ENCODE data around the gene SRF.
A peak's percentile ranks its signal among the peaks of the same experiment; 100 is the strongest.

The SRF gene

DNA sequence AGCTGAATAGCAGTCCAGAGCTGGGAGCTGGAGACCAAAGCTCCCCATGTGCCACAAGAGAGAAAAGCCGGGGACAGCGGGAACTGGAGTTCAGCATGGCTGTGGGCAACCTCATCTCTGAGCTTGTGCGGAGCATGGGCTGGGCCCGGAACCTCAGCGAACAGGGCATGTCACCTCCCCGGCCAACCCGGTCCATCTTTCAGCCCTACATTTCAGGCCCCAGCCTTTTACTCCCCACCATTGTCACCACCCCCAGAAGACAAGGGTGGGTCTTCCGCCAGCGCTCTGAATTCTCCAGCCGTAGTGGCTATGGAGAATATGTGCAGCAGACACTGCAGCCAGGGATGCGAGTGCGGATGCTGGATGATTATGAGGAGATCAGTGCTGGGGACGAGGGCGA, 14.9 kb downstream of the SRF start:
- H3K36me3 Mint-ChIP-seq, result peaks cover 8% of the 10 kb centered on the region
- peaks cover 60% of the 10 kb centered on the region for H3K4me1 Mint-ChIP-seq (ENCODE audit: low read depth)
- H3K27ac Mint-ChIP-seq, result peak overlapping the region; percentile 76
- H3K4me3 Mint-ChIP-seq, result no peak overlapping the region
- no peaks in the 10 kb centered on the region for H3K9me3 Mint-ChIP-seq (ENCODE audit: low read depth)
- H3K27me3 Mint-ChIP-seq, result no peaks in the 10 kb centered on the region

DNA sequence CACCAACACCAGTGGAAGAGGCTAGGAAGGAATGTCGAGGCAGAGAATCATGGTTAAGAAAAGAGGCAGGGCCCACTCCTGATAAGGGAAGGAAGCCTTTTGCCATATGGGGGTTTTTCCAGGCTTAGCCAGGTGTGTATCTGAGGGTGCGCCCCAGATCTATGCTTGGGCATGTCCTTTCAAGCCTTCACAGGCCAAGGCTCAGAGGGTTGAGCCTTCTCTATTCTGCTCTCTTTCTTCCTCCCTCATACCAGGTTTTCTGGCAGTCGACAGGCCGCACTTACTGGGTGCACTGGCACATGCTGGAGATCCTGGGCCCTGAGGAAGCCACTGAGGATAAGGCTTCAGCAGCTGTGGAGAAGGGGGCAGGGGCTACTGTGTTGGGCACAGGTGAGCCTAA, 15.6 kb downstream of the SRF start:
- Mint-ChIP-seq H3K4me3 (peak overlapping the region; percentile 25), H3K27ac (peak overlapping the region; percentile 76), H3K27me3 (no peaks in the 10 kb centered on the region), H3K9me3 (ENCODE audit: low read depth) (no peaks in the 10 kb centered on the region), H3K36me3 (peaks cover 8% of the 10 kb centered on the region), H3K4me1 (ENCODE audit: low read depth) (peaks cover 53% of the 10 kb centered on the region)

DNA sequence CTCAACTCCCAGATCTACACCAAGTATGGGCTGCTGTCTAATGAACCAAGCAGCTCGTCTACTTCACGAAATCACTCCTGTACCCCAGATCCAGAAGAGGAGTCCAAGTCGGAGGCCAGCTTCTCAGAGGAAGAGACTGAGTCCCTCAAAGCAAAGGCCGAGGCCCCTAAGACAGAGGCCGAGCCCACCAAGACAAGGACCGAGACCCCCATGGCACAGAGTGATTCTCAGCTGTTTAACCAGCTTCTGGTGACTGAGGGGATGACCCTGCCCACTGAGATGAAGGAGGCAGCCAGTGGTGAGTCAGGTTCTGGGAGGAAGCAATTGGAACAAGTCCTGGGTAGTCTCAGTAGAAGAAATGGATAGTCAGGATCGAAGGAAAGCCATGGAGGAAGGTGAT, 16.8 kb downstream of the SRF start:
- peaks cover 48% of the 10 kb centered on the region for H3K4me1 Mint-ChIP-seq (ENCODE audit: low read depth)
- H3K9me3 Mint-ChIP-seq (ENCODE audit: low read depth), result no peaks in the 10 kb centered on the region
- no peak overlapping the region for H3K4me3 Mint-ChIP-seq
- no peak overlapping the region for H3K27ac Mint-ChIP-seq
- peaks cover 11% of the 10 kb centered on the region for H3K36me3 Mint-ChIP-seq
- H3K27me3 Mint-ChIP-seq, result no peaks in the 10 kb centered on the region

DNA sequence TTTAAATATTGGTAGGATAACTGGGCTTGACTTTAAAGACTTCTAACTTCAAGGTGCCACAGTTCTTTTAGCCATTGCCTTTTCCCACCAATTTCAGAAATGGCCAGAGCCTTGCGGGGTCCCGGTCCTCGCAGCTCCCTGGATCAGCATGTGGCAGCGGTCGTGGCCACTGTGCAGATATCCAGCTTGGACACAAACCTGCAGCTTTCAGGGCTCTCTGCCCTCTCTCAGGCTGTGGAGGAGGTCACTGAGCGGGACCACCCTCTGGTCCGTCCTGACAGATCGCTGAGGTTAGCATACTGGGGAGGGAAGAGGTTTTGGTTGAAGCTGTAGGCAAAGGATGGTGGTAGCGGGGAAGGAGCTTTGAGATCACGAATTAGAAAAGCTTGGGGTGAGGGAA, 17.4 kb downstream of the SRF start:
- Mint-ChIP-seq H3K4me1 (ENCODE audit: low read depth) (peaks cover 44% of the 10 kb centered on the region), H3K27me3 (no peaks in the 10 kb centered on the region), H3K4me3 (no peak overlapping the region), H3K27ac (peak overlapping the region; percentile 28), H3K9me3 (ENCODE audit: low read depth) (no peaks in the 10 kb centered on the region), H3K36me3 (peaks cover 15% of the 10 kb centered on the region)

DNA sequence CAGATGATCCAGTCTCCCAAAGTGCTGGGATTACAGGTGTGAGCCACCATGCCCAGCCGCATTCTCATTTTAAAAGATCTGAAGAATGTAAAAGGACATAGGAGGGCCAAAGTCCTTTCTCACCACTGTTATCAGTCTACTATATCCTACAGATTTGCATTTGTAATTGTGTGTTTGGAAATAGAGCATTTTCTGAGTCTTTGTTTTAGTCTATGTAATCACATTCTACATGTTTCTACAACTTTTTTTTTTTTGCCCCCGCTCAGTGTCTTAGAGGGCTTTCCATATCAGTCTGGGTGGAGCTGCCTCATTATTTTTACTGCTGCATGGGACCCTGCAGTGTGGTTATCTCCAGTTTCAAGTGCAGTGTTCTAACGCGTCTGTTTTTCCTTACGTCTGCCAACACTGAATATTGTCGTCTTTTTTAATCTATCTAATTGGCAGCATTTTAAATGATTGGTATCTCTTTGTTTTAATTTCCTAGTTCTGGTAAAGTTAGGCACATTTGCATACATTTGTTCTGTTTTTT, 18.8 kb downstream of the SRF start:
- Mint-ChIP-seq H3K36me3 (peaks cover 15% of the 10 kb centered on the region), H3K27me3 (no peaks in the 10 kb centered on the region), H3K4me3 (no peak overlapping the region), H3K9me3 (ENCODE audit: low read depth) (no peaks in the 10 kb centered on the region), H3K27ac (no peak overlapping the region), H3K4me1 (ENCODE audit: low read depth) (peaks cover 30% of the 10 kb centered on the region)

DNA sequence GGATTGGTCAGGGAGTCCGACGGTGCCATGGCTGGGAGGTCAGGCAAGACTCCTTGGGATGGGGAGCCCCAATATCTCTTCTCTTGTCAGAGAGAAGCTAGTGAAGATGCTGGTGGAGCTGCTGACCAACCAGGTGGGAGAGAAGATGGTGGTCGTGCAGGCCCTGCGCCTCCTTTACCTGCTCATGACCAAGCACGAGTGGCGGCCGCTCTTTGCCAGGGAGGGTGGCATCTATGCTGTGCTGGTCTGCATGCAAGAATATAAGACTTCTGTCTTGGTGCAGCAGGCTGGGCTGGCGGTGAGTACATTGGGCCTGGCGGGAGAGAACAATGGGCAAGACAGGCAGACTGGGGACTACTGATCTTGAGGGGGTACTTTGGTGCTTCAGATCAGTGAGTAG, 21.8 kb downstream of the SRF start:
- no peak overlapping the region for H3K27ac Mint-ChIP-seq
- H3K9me3 Mint-ChIP-seq (ENCODE audit: low read depth), result no peaks in the 10 kb centered on the region
- H3K36me3 Mint-ChIP-seq, result peaks cover 24% of the 10 kb centered on the region
- H3K4me1 Mint-ChIP-seq (ENCODE audit: low read depth), result peaks cover 14% of the 10 kb centered on the region
- H3K27me3 Mint-ChIP-seq, result no peaks in the 10 kb centered on the region
- no peak overlapping the region for H3K4me3 Mint-ChIP-seq

DNA sequence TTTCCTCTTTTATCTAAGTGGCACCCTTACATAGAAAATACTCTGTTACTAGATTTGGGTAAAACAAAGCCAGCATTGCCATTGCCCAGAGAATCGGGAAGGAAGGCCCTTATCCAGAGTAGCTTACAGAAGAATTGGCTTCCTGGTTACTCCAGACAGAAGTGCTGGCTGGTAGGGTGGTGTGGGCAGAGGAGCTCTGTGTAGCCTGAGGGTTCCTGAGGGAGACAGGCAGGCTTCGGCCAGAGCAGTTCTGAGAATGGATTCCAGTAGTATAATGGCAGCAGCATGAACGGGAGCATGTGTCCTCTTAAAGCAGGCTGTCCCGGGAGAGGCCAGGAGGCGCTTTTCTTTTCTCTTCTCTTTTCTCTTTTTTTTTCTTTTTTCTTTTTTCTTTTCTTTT, 22.9 kb downstream of the SRF start:
- H3K27ac Mint-ChIP-seq, result no peak overlapping the region
- H3K9me3 Mint-ChIP-seq (ENCODE audit: low read depth), result no peaks in the 10 kb centered on the region
- H3K4me1 Mint-ChIP-seq (ENCODE audit: low read depth), result peaks cover 13% of the 10 kb centered on the region
- H3K4me3 Mint-ChIP-seq, result no peak overlapping the region
- H3K36me3 Mint-ChIP-seq, result peaks cover 20% of the 10 kb centered on the region
- no peaks in the 10 kb centered on the region for H3K27me3 Mint-ChIP-seq

DNA sequence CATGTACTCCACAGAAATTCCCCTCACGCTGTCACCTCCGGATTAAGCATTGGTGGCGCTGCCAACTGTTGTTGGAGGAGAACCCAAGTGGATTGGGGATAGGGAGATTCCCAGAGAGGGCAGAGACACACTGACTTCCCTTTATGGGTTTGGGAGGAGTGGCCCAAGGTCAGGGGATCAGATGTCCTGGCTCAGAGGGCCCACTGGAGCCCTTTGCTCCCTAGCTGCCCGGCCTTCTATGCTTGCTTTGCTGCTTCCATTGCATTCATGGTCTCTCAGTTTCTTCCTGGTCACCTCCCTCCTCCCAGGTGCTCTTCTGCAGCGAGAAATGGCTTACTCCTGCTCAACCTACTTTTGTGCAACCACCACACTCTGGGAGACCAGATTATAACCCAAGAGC, 25.3 kb downstream of the SRF start:
- Mint-ChIP-seq H3K4me3 (no peak overlapping the region), H3K36me3 (peaks cover 21% of the 10 kb centered on the region), H3K4me1 (ENCODE audit: low read depth) (peaks cover 3% of the 10 kb centered on the region), H3K27me3 (no peaks in the 10 kb centered on the region), H3K27ac (no peak overlapping the region), H3K9me3 (ENCODE audit: low read depth) (no peaks in the 10 kb centered on the region)

DNA sequence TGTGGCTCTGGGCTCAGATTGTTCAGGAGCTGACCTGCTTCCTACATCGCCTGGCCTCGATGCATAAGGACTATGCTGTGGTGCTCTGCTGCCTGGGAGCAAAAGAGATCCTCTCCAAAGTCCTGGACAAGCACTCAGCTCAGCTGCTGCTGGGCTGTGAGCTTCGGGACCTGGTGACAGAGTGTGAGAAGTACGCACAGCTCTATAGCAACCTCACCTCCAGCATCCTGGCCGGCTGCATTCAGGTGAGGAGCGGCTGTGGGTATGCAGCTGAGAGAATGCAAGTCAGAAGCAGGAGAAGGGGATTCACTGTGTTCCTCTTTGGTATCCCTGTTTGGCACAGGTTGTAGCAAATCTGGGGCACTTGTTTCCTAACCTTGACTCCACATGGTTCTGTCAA, 28.8 kb downstream of the SRF start:
- Mint-ChIP-seq H3K27ac (peak overlapping the region; percentile 29), H3K4me3 (no peak overlapping the region), H3K36me3 (peaks cover 14% of the 10 kb centered on the region)

DNA sequence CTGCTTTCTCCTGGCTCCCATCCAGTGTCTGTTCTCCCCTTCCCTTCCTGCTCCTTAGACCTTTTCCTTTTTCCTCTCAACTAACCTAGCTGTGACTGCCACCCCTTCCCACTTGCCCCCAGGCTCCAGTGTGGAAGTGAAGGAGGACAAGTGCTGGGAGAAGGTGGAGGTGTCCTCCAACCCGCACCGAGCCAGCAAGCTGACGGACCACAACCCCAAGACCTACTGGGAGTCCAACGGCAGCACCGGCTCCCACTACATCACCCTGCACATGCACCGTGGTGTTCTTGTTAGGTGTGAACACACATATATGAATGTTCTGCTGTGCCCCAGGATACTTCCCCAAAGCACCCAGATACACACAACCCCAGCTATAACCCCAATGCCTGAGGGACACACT, 29.5 kb downstream of the SRF start:
- H3K27me3 Mint-ChIP-seq, result no peaks in the 10 kb centered on the region
- peaks cover 11% of the 10 kb centered on the region for H3K36me3 Mint-ChIP-seq
- no peaks in the 10 kb centered on the region for H3K4me1 Mint-ChIP-seq (ENCODE audit: low read depth)
- peak overlapping the region; percentile 58 for H3K27ac Mint-ChIP-seq
- H3K4me3 Mint-ChIP-seq, result no peak overlapping the region
- no peaks in the 10 kb centered on the region for H3K9me3 Mint-ChIP-seq (ENCODE audit: low read depth)

More for the DNA sequence above, 28.8 kb downstream of the SRF start:
- Mint-ChIP-seq H3K4me1 (ENCODE audit: low read depth) (no peaks in the 10 kb centered on the region), H3K9me3 (ENCODE audit: low read depth) (no peaks in the 10 kb centered on the region), H3K27me3 (no peaks in the 10 kb centered on the region)

DNA sequence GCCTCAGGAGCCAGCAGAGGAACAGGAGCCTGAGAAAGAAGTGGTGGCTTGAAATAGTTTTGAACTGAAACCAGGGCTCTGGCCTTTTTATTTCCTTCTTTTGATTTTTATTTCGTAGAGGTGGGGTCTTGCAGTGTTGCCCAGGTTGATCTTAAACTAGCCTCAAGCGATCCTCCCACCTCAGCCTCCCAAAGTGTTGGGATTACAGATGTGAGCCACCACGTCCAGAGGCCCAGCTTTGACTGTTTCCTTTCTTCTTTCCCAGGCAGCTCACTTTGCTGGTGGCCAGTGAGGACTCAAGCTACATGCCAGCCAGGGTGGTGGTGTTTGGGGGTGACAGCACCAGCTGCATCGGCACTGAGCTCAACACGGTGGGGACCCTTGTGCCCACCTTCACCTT, 31.4 kb downstream of the SRF start:
- Mint-ChIP-seq H3K4me1 (ENCODE audit: low read depth) (no peaks in the 10 kb centered on the region), H3K9me3 (ENCODE audit: low read depth) (no peaks in the 10 kb centered on the region), H3K27ac (no peak overlapping the region), H3K4me3 (no peak overlapping the region), H3K27me3 (no peaks in the 10 kb centered on the region), H3K36me3 (peaks cover 5% of the 10 kb centered on the region)

DNA sequence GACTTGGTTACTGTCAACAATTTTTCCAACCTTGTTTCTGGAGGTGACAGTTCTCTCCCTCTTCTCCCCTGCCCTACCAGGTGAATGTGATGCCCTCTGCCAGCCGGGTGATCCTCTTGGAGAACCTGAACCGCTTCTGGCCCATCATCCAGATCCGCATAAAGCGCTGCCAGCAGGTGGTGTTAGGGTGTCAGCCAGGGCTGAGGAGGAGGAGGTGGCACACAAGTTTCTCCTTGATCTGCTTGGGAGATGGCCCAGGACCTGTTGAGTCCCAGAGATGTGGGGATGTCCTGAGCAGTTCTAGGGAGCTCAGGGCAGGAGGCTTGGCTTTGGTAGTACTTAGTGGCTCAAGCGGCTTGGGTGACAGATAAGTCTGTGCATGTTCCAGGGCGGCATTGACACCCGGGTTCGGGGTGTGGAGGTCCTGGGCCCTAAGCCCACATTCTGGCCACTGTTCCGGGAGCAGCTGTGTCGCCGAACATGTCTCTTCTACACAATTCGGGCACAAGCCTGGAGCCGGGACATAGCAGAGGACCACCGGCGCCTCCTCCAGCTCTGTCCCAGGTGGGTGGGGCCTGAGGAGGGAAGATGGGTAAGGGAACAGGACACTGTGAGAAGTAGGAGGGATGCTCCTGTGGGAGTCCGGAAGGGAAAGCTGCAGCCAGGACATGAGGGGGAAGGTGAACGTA, 32.1 kb downstream of the SRF start:
- Mint-ChIP-seq H3K4me1 (ENCODE audit: low read depth) (no peaks in the 10 kb centered on the region), H3K9me3 (ENCODE audit: low read depth) (no peaks in the 10 kb centered on the region), H3K27me3 (no peaks in the 10 kb centered on the region), H3K36me3 (peaks cover 5% of the 10 kb centered on the region), H3K4me3 (no peak overlapping the region), H3K27ac (no peak overlapping the region)

DNA sequence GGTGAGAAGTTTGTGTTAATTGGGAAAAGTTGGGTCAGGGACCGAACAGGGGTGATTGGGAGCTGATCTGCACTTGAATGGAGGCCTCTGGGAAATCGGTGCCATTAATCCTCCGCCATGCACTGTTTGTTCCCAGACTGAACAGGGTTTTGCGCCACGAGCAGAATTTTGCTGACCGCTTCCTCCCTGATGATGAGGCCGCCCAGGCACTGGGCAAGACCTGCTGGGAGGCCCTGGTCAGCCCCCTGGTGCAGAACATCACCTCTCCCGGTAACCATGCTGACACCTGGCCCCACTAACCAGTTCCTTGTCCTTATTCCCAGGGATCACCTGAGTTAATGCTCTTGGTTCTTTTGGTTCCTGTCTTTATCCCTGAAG, 32.6 kb downstream of the SRF start:
- no peak overlapping the region for H3K27ac Mint-ChIP-seq
- peaks cover 5% of the 10 kb centered on the region for H3K36me3 Mint-ChIP-seq

DNA sequence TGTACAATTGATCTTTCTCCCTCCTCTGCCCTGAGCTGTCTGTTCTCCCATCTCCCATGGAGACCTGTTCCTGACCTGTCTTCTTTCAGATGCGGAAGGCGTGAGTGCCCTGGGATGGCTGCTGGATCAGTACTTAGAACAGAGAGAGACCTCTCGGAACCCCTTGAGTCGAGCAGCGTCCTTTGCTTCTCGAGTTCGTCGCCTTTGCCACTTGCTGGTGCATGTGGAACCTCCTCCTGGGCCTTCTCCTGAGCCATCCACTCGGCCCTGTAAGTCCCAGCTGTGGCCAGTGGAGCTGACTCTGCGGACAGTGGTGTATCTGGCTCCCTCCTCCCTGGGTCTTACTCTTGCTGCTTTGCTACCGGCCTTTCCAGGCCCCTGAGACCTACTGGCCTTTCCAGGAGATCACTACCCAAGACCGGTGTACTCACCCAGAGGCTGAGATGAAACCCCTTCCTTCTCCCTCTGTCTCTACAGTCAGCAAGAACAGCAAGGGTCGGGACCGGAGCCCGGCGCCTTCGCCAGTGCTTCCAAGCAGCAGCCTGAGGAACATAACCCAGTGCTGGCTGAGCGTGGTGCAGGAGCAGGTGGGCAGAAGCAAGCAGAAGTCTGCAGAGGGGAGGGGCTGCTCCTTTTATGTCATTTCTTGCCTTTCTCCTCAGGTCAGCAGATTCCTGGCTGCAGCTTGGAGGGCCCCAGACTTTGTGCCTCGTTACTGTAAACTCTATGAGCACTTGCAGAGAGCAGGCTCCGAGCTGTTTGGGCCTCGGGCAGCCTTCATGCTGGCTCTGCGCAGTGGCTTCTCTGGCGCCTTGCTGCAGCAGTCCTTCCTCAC, 33.4 kb downstream of the SRF start:
- Mint-ChIP-seq H3K4me3 (no peak overlapping the region), H3K27me3 (no peaks in the 10 kb centered on the region), H3K4me1 (ENCODE audit: low read depth) (no peaks in the 10 kb centered on the region), H3K9me3 (ENCODE audit: low read depth) (no peaks in the 10 kb centered on the region), H3K27ac (no peak overlapping the region), H3K36me3 (peaks cover 5% of the 10 kb centered on the region)

More for the DNA sequence above, 32.6 kb downstream of the SRF start:
- H3K27me3 Mint-ChIP-seq, result no peaks in the 10 kb centered on the region
- no peaks in the 10 kb centered on the region for H3K9me3 Mint-ChIP-seq (ENCODE audit: low read depth)
- H3K4me1 Mint-ChIP-seq (ENCODE audit: low read depth), result no peaks in the 10 kb centered on the region
- H3K4me3 Mint-ChIP-seq, result no peak overlapping the region

DNA sequence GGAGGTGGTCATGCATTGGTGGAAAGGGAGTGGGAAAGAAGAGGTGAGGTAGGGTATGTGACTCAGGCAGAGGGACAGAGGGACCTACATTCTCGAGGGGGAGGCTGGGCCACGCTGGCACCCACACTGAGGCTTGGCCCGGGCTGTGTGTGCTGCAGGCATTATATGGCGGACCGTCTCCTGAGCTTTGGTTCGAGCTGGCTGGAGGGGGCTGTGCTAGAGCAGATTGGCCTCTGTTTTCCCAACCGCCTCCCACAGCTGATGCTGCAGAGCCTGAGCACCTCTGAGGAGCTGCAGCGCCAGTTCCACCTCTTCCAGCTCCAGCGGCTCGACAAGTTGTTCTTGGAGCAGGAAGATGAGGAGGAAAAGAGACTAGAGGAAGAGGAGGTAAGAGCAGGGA, 34.8 kb downstream of the SRF start:
- H3K27ac Mint-ChIP-seq, result peak overlapping the region; percentile 41
- no peak overlapping the region for H3K4me3 Mint-ChIP-seq
- no peaks in the 10 kb centered on the region for H3K4me1 Mint-ChIP-seq (ENCODE audit: low read depth)
- no peaks in the 10 kb centered on the region for H3K27me3 Mint-ChIP-seq
- no peaks in the 10 kb centered on the region for H3K9me3 Mint-ChIP-seq (ENCODE audit: low read depth)
- H3K36me3 Mint-ChIP-seq, result peaks cover 2% of the 10 kb centered on the region
